K562 (cell line): ENCODE measurements around the gene NACA2. TPM values are rescaled to one million over a fixed set of nuclear protein-coding genes. Genes with fewer than 3 reads are reported as not detected.

Experiments used
- MGA ChIP-seq: fragments of 450-650 bp; IDR thresholded peaks from 2 replicates; pipeline ENCODE4 v1.6.1; 2016; ENCODE audit warnings: mild to moderate bottlenecking, moderate library complexity
- RNF2 ChIP-seq: sonication (generic); IDR thresholded peaks from 2 replicates; pipeline ENCODE4 v1.6.1; 2016
- ZNF224 ChIP-seq: sonication (generic); formaldehyde crosslinking; IDR thresholded peaks from 2 replicates; pipeline ENCODE4 v1.8.0; 2022; ENCODE audit warnings: mild to moderate bottlenecking, missing genetic modification reagents
- polyA plus RNA-seq, 8 experiments: library from polyadenylated mRNA; depleted of rRNA in 4 of 8; stranded (reverse) in 5 of 8; unstranded in 3 of 8; fragments of >200 nt; fragmentation: Nextera tagmentation in 2 of 8; fragmentation: Illumina TruSeq in 1 of 8; extraction: Ambion mirVana in 2 of 8; extraction: Trizol in 1 of 8; gene quantifications; 2 replicates each; pipeline versions ENCODE4 v1.2.1 to v1.2.3, GENCODE V29; 2011 to 2014; ENCODE audit warnings: inconsistent platforms in 1 of 8, missing spikeins in 1 of 8
- total RNA-seq, 7 experiments: library from RNA; depleted of rRNA in 6 of 7; stranded (reverse); fragments of >200 nt in 6 of 7; fragmentation: Illumina TruSeq in 2 of 7; extraction: Trizol in 2 of 7; gene quantifications; 2 replicates each; pipeline versions ENCODE4 v1.2.1 to v1.2.3, GENCODE V29; 2011 to 2021; ENCODE audit warnings: low replicate concordance in 1 of 7

Gene NACA2
- total and polyA plus RNA-seq, 9 of the 15 experiments (the other 6 are each of a cell fraction or from before 2014, with no cell fraction given): 0.13 to 0.29 (median 0.23) TPM; not detected in 4

DNA sequence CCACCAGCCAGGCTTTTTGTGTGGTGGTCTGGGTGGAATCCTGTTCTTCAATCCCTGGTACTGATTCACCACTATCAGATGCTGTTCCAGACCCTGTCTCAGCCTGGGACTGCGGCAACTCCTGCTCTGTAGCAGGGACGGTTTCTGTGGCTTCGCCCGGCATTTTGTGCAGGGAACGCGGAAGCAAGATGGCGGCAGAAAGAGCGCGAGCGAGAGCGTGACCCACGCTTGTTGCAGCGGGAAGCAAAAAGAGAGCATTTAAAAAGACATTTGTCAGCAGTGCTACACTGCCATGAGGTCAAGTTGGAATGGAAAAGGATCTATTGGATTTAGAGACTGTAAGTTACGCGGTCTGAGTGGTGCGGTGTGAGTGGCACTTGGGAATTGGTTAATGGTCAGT, at the start of gene NACA2 (continued):
- TF ChIP-seq ZNF224 (CRISPR knock-in tag) (no peak), RNF2 (0 out of 2 replicates have a peak, but pooled peaks have one; percentile 32), MGA (peak; percentile 79)
- TF ChIP-seq, all 486 proteins: peak for 9
